Omental fat pad (tissue), 4 donors: ENCODE data around the gene MNAT1. TPM values are rescaled to one million over a fixed set of nuclear protein-coding genes. Genes with fewer than 3 reads are reported as not detected.

Experiments used
- ATAC-seq: fragments of 150-250 bp; one replicate; pipeline ENCODE4 v1.9.1; 2016; ENCODE audit warnings: mild to moderate bottlenecking, moderate library complexity; ENCODE audit not compliant: low FRiP score
- DNase-seq: peaks from one replicate; pipeline ENCODE4 v3.0.0-alpha.2; 2019; ENCODE audit warnings: low spot score
- total RNA-seq, 4 donors: library from RNA; depleted of rRNA; stranded (reverse); fragments of >200 nt; gene quantifications; one replicate each; pipeline ENCODE4 v1.1.0, GENCODE V29; 2016
- TF ChIP-seq, protein P1 (sequence below), 3 donors: fragments of 450-650 bp; IDR thresholded peaks; one replicate each; pipeline ENCODE4 v1.5.1; 2016 to 2017; ENCODE audit warnings: antibody characterized with exemption in 3 of 3, mild to moderate bottlenecking in 3 of 3, moderate library complexity in 2 of 3

MNAT1 gene
- total RNA-seq, 4 donors from 2014 or later = 20.4 to 35.4 (median 31.3) TPM

- ATAC-seq (no peak), DNase-seq (no peak)
- TF ChIP-seq, protein P1, sequence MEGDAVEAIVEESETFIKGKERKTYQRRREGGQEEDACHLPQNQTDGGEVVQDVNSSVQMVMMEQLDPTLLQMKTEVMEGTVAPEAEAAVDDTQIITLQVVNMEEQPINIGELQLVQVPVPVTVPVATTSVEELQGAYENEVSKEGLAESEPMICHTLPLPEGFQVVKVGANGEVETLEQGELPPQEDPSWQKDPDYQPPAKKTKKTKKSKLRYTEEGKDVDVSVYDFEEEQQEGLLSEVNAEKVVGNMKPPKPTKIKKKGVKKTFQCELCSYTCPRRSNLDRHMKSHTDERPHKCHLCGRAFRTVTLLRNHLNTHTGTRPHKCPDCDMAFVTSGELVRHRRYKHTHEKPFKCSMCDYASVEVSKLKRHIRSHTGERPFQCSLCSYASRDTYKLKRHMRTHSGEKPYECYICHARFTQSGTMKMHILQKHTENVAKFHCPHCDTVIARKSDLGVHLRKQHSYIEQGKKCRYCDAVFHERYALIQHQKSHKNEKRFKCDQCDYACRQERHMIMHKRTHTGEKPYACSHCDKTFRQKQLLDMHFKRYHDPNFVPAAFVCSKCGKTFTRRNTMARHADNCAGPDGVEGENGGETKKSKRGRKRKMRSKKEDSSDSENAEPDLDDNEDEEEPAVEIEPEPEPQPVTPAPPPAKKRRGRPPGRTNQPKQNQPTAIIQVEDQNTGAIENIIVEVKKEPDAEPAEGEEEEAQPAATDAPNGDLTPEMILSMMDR (IDR thresholded peaks at IDR 0.05) = no peak
These were observed 26.7 kb upstream of the MNAT1 start for GRCh38 chr14:60707858-60708257.

DNA sequence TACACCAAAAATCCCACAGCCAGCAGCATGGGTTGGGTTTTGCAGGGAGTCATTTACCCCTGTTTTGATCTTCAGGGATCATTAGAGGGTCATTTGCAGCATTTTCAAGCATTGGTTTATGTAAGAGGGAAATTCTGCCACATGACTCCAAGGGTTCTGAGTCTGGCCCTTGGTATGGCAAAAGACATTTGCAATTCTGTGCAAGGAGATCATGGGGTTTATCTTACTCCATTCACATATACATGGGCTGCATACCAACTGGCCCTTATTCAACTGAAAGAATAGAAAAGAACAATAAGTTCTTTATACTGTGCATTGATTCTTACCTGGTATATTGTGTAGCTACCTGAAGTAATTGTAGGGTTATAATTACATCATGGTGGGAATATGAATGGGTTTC, 24.1 kb upstream of the MNAT1 start:
- ATAC-seq (no peak), DNase-seq (no peak)
- TF ChIP-seq, protein P1 (IDR thresholded peaks at IDR 0.05) = no peak

- ATAC-seq (no peak), DNase-seq (no peak)
- TF ChIP-seq, protein P1 (IDR thresholded peaks at IDR 0.05) = no peak
These were observed 21.0 kb upstream of the MNAT1 start for GRCh38 chr14:60713513-60713912.

GRCh38 chr14:60720391-60720790, 14.2 kb upstream of the MNAT1 start:
- no peak for ATAC-seq
- DNase-seq = no peak
- TF ChIP-seq, protein P1 (IDR thresholded peaks at IDR 0.05) = no peak

GRCh38 chr14:60720962-60721325, 13.6 kb upstream of the MNAT1 start:
- no peak for DNase-seq
- TF ChIP-seq, protein P1 (IDR thresholded peaks at IDR 0.05) = no peak
- no peak for ATAC-seq

- TF ChIP-seq, protein P1 (IDR thresholded peaks at IDR 0.05) = no peak
- peak; percentile 42 for DNase-seq
- peak; percentile 65 for ATAC-seq
These were observed 13.0 kb upstream of the MNAT1 start for GRCh38 chr14:60721326-60722106.

- ATAC-seq (no peak), DNase-seq (no peak)
- TF ChIP-seq, protein P1 (IDR thresholded peaks at IDR 0.05) = no peak
These were observed 12.5 kb upstream of the MNAT1 start for GRCh38 chr14:60722107-60722356.
